Body of pancreas (tissue), 4 donors: Measurements from ENCODE around the gene ZBTB12. TPM values are rescaled to one million over a fixed set of nuclear protein-coding genes. Genes with fewer than 3 reads are reported as not detected.
"Not testable (repeated sequence)": the region's sequence is repeated elsewhere in the genome, so short reads cannot be mapped to it uniquely, and the experiment has no call there.

Source experiments
- ATAC-seq: fragments of 150-250 bp; one replicate; pipeline ENCODE4 v1.9.1; 2016
- DNase-seq, 4 donors: peaks; one replicate each; pipeline ENCODE4 v3.0.0-alpha.2; 2019
- H3K27ac ChIP-seq, 4 donors: fragments of 200-600 bp; sonication (generic); 1 replicate in 3 of 4; 2 replicates in 1 of 4; pipeline versions ENCODE4 v1.5.1 to v1.6.1; 2016 to 2019; ENCODE audit warnings: mild to moderate bottlenecking in 1 of 4, mixed read lengths in 1 of 4, moderate library complexity in 1 of 4
- H3K27me3 ChIP-seq, 2 donors: fragments of 200-600 bp; sonication (generic); one replicate each; pipeline ENCODE4 v1.6.0; 2016; ENCODE audit warnings: mild to moderate bottlenecking in 1 of 2
- H3K36me3 ChIP-seq, 2 donors: fragments of 200-600 bp; sonication (generic); replicated peaks in 1 of 2; 2 replicates each; pipeline ENCODE4 v1.5.1; 2016; ENCODE audit warnings: low read depth in 2 of 2; ENCODE audit not compliant: insufficient read depth in 1 of 2
- H3K4me1 ChIP-seq: fragments of 200-600 bp; sonication (generic); one replicate; pipeline ENCODE4 v1.6.0; 2016
- H3K4me3 ChIP-seq, 2 donors: fragments of 200-600 bp; sonication (generic); 1 replicate in 1 of 2; 2 replicates in 1 of 2; pipeline ENCODE4 v1.5.1; 2016 to 2019
- H3K9me3 ChIP-seq, 3 donors: fragments of 200-600 bp; sonication (generic); 1 replicate in 2 of 3; 2 replicates in 1 of 3; pipeline ENCODE4 v1.5.1; 2016
- CTCF ChIP-seq, 7 experiments: fragments of 450-650 bp in 4 of 7; fragments of 200-600 bp in 3 of 7; sonication (generic) in 3 of 7; IDR thresholded peaks; one replicate each; pipeline ENCODE4 v1.5.1; 2016 to 2019; ENCODE audit warnings: antibody characterized with exemption in 7 of 7
- POLR2A ChIP-seq, 3 donors: fragments of 450-650 bp; IDR thresholded peaks; one replicate each; pipeline ENCODE4 v1.6.1; 2016; ENCODE audit warnings: antibody characterized with exemption in 3 of 3, mild to moderate bottlenecking in 2 of 3
- WGBS, 2 donors: methylation state at CpG; one replicate each; pipeline ENCODE4 v1.1.5; 2017; 5-methylcytosine and 5-hydroxymethylcytosine counted together
- intact Hi-C: fragments of 100-400 bp; cut with DNase I; formaldehyde crosslinking; loops from one replicate; pipeline ENCODE4 v1.15.1; 2023
- total RNA-seq, 2 donors: library from RNA; depleted of rRNA; stranded (reverse); fragments of >200 nt; gene quantifications; one replicate each; pipeline ENCODE4 v1.1.0, GENCODE V29; 2016

The ZBTB12 gene
- total RNA-seq, 2 donors from 2014 or later, result 2.1 TPM; not detected in 1

DNA sequence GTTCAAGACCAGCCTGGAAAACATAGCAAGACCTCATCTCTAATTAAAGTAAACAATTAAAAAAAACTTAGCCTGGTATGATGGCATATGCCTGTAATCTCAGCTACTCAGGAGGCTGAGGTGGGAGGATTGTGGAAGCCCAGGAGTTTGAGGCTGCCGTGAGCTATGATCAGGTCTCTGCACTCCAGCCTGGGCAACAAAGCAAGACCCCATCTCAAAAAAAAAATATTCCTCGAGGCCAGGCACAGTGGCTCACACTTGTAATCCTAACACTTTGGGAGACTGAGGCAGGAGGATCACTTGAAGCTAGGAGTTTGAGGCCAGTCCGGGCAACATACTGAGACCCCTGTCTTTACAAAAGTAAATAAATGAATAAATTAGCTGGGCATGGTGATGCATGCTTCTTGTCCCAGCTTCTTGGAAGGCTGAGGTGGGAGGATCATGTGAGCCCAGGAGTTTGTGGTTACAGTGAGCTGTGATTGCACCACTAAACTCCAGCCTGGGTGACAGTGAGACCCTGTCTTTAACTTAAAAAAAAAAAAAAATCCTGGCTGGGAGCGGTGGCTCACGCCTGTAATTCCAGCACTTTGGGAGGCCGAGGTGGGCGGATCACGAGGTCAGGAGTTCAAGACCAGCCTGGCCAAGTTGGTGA is 16.3 kb upstream of the ZBTB12 start:
- H3K36me3 ChIP-seq, result no peaks in the 10 kb centered on the region
- no peak for TF ChIP-seq POLR2A (IDR thresholded peaks at IDR 0.05)
- no peak for TF ChIP-seq CTCF (IDR thresholded peaks at IDR 0.05)
- WGBS, 2 donors, result 74% methylated on average over 8 of the region's 8 CpGs
- DNase-seq (no peak), ATAC-seq (no peak)
- H3K9me3 ChIP-seq, result no peaks in the 10 kb centered on the region
- no peak overlapping the region for H3K27ac ChIP-seq
- no peaks in the 10 kb centered on the region for H3K4me1 ChIP-seq
- no peaks in the 10 kb centered on the region for H3K27me3 ChIP-seq
- intact Hi-C loops, result no loop called here
- no peak overlapping the region for H3K4me3 ChIP-seq

DNA sequence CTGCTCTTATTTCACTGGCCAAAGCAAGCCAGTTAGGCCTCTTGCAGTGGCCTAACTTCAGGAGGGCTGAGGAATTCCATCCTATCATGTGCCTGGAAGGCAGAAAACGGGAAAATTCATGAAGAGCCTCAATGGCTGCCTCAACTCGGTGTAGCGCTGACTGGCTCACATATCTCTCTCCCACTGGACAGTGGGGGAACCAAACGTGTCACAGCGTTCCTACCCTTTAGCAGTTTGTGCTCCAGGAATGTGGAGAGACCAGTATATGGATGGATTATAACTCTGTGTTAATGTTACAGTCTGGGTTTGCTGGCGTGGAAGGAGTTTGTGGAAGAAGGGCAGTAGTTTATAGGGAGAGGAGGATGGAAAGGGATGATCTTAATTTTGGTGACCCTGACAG is 13.9 kb upstream of the ZBTB12 start:
- intact Hi-C loops, result no loop called here
- no peaks in the 10 kb centered on the region for H3K9me3 ChIP-seq
- DNase-seq (no peak), ATAC-seq (no peak)
- H3K4me3 ChIP-seq, result no peak overlapping the region
- no peak for TF ChIP-seq POLR2A (IDR thresholded peaks at IDR 0.05)
- TF ChIP-seq CTCF (IDR thresholded peaks at IDR 0.05), result no peak
- H3K36me3 ChIP-seq, result no peaks in the 10 kb centered on the region
- H3K27me3 ChIP-seq, result no peaks in the 10 kb centered on the region
- WGBS, 2 donors, result 62 to 68% methylated on average over 6 of the region's 6 CpGs
- H3K27ac ChIP-seq, result no peak overlapping the region
- no peaks in the 10 kb centered on the region for H3K4me1 ChIP-seq

DNA sequence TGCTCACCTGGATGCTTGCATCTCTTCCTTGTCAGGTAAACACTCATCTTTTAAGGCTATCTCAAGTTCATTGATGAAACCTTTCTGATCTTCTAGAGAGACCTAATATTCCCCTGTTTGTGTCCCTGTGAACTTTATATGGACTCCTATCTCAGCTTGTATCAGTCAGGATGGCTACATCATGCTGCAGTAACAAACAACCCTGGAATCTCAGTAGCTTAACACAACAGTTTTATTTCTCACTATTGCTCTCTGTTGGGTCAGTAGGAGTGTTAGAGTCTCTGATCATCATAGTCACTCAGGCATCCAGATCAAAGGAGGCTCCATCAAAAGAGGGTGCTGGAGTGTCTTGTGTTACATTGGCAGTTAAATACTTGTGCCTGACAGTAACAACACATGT is 13.5 kb upstream of the ZBTB12 start:
- ATAC-seq (no peak), DNase-seq (no peak)
- intact Hi-C loops, result no loop called here
- no peaks in the 10 kb centered on the region for H3K27me3 ChIP-seq
- no peaks in the 10 kb centered on the region for H3K4me1 ChIP-seq
- H3K9me3 ChIP-seq, result no peaks in the 10 kb centered on the region
- no peak overlapping the region for H3K4me3 ChIP-seq
- H3K27ac ChIP-seq, result no peak overlapping the region
- TF ChIP-seq POLR2A (IDR thresholded peaks at IDR 0.05) (no peak), CTCF (IDR thresholded peaks at IDR 0.05) (no peak)
- H3K36me3 ChIP-seq, result no peaks in the 10 kb centered on the region

GRCh38 chr6:31911826-31912585 is 10.1 kb upstream of the ZBTB12 start:
- H3K27ac ChIP-seq, result no peak overlapping the region
- H3K4me3 ChIP-seq, result no peak overlapping the region
- DNase-seq (no peak), ATAC-seq (no peak)
- no peaks in the 10 kb centered on the region for H3K36me3 ChIP-seq
- no peaks in the 10 kb centered on the region for H3K27me3 ChIP-seq
- no peaks in the 10 kb centered on the region for H3K4me1 ChIP-seq
- TF ChIP-seq CTCF (IDR thresholded peaks at IDR 0.05), result no peak
- TF ChIP-seq POLR2A (IDR thresholded peaks at IDR 0.05), result no peak
- intact Hi-C loops, result no loop called here
- no peaks in the 10 kb centered on the region for H3K9me3 ChIP-seq
- 71 to 73% methylated on average over 11 of the region's 11 CpGs for WGBS, 2 donors

- H3K27me3 ChIP-seq, H3K9me3 ChIP-seq, H3K36me3 ChIP-seq, H3K4me1 ChIP-seq, ATAC-seq, H3K4me3 ChIP-seq, DNase-seq, H3K27ac ChIP-seq, intact Hi-C loops: not testable (repeated sequence)
- 68 to 76% methylated on average over 7 of the region's 7 CpGs for WGBS, 2 donors
These were observed 7.4 kb upstream of the ZBTB12 start for GRCh38 chr6:31909298-31909697.
